ENCODE results near the gene EMC9.

Gene EMC9

GRCh38 chr14:24149302-24149969 lies 8.0 kb upstream of the EMC9 start:
- DNase-seq (ENCODE audit: low read depth, low spot score): no peak

GRCh38 chr14:24147761-24148428 lies 6.5 kb upstream of the EMC9 start:
- DNase-seq (ENCODE audit: low read depth, low spot score): no peak

GRCh38 chr14:24146978-24147760 lies 5.8 kb upstream of the EMC9 start, which contains the start of gene RNF31:
TSS of gene RNF31 (plus strand) at chr14:24147498. CDS start at chr14:24147699, 201 bp downstream.
- DNase-seq (ENCODE audit: low read depth, low spot score): peak; percentile 89

GRCh38 chr14:24146453-24146977 lies 5.1 kb upstream of the EMC9 start, which contains the start of gene PSME2:
TSS of gene PSME2 (minus strand) at chr14:24146610. CDS start at chr14:24146581, 29 bp downstream.
- DNase-seq (ENCODE audit: low read depth, low spot score): peak; percentile 88

- DNase-seq (ENCODE audit: low read depth, low spot score): no peak
These were observed 4.5 kb upstream of the EMC9 start for GRCh38 chr14:24145690-24146452.

- no peak for DNase-seq (ENCODE audit: low read depth, low spot score)
These were observed 3.8 kb upstream of the EMC9 start for GRCh38 chr14:24145219-24145618.

- no peak for DNase-seq (ENCODE audit: low read depth, low spot score)
These were observed 3.1 kb upstream of the EMC9 start for GRCh38 chr14:24144451-24144850.

GRCh38 chr14:24143511-24143910 lies 2.1 kb upstream of the EMC9 start:
- DNase-seq (ENCODE audit: low read depth, low spot score): no peak

- no peak for DNase-seq (ENCODE audit: low read depth, low spot score)
These were observed 2.0 kb downstream of the EMC9 start for GRCh38 chr14:24139272-24139934.

GRCh38 chr14:24138396-24139271 lies 2.8 kb downstream of the EMC9 start:
- no peak for DNase-seq (ENCODE audit: low read depth, low spot score)

- no peak for DNase-seq (ENCODE audit: low read depth, low spot score)
These were observed 3.6 kb downstream of the EMC9 start for GRCh38 chr14:24137529-24138395.

- no peak for DNase-seq (ENCODE audit: low read depth, low spot score)
These were observed 4.5 kb downstream of the EMC9 start for GRCh38 chr14:24136684-24137528.

- no peak for DNase-seq (ENCODE audit: low read depth, low spot score)
These were observed 5.3 kb downstream of the EMC9 start, which contains the start of gene PSME1 for GRCh38 chr14:24135834-24136683. TSS of gene PSME1 (plus strand) at chr14:24136194. CDS start at chr14:24136263, 69 bp downstream.

GRCh38 chr14:24135584-24135833 lies 5.9 kb downstream of the EMC9 start:
- DNase-seq (ENCODE audit: low read depth, low spot score): no peak

GRCh38 chr14:24133735-24134134 lies 7.7 kb downstream of the EMC9 start:
- no peak for DNase-seq (ENCODE audit: low read depth, low spot score)

GRCh38 chr14:24132976-24133375 lies 8.4 kb downstream of the EMC9 start:
- DNase-seq (ENCODE audit: low read depth, low spot score): no peak

- DNase-seq (ENCODE audit: low read depth, low spot score): no peak
These were observed 9.2 kb downstream of the EMC9 start for GRCh38 chr14:24132061-24132685.
